Tibial artery (tissue), 4 donors: ENCODE data around the gene CEP350.

Experiments used
- DNase-seq, 2 donors: peaks; one replicate each; pipeline ENCODE4 v3.0.0-alpha.2; 2019
- H3K27ac ChIP-seq, 2 donors: fragments of 200-600 bp; sonication (generic) in 1 of 2; 1 replicate in 1 of 2; 2 replicates in 1 of 2; pipeline ENCODE4 v1.5.1; 2018 to 2019; ENCODE audit warnings: mild to moderate bottlenecking in 1 of 2
- H3K27me3 ChIP-seq, 2 donors: fragments of 200-600 bp; sonication (generic) in 1 of 2; one replicate each; pipeline versions ENCODE4 v1.5.1 to v1.6.0; 2016 to 2019
- H3K36me3 ChIP-seq, 3 donors: fragments of 200-600 bp; sonication (generic) in 2 of 3; one replicate each; pipeline ENCODE4 v1.5.1; 2016 to 2019; ENCODE audit warnings: mild to moderate bottlenecking in 2 of 3
- H3K4me1 ChIP-seq, 4 donors: fragments of 200-600 bp; sonication (generic) in 2 of 4; 1 replicate in 3 of 4; 2 replicates in 1 of 4; pipeline ENCODE4 v1.5.1; 2016 to 2019
- H3K4me3 ChIP-seq, 2 donors: fragments of 200-600 bp; sonication (generic) in 1 of 2; 1 replicate in 1 of 2; 2 replicates in 1 of 2; pipeline ENCODE4 v1.5.1; 2018 to 2019; ENCODE audit warnings: mild to moderate bottlenecking in 2 of 2
- H3K9me3 ChIP-seq, 3 donors: fragments of 200-600 bp; sonication (generic) in 1 of 3; one replicate each; pipeline ENCODE4 v1.5.1; 2016 to 2019
- intact Hi-C: fragments of 100-400 bp; cut with DNase I; formaldehyde crosslinking; loops from one replicate; pipeline ENCODE4 v1.15.0; 2023; ENCODE audit warnings: low total_unique reads
- TF ChIP-seq, protein P1 (sequence below), 2 experiments: fragments of 200-600 bp in 1 of 2; fragments of 450-650 bp in 1 of 2; IDR thresholded peaks; one replicate each; pipeline ENCODE4 v1.5.1; 2017 to 2019; ENCODE audit warnings: antibody characterized with exemption in 2 of 2, mild to moderate bottlenecking in 1 of 2, moderate library complexity in 1 of 2

The CEP350 gene

DNA sequence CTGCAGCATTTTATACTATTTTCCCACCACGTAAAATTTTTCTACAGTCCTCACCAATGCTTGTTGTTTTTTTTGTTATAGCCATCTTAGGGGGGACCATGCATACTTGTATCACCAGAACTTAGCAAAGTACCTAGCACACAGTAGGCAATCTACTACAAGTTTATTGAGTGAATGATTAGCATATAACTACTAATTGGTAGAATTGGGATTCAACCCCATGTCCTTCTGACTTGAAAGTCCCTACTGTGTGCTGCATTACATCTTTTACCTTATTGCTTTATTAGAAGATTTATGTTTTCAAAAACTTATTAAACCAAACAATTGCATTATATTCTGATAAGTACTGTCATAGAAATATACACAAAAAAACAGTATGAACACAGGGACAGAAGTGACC lies 92.1 kb downstream of the CEP350 start:
- no peaks in the 10 kb centered on the region for H3K27me3 ChIP-seq
- intact Hi-C loops = no loop called here

DNA sequence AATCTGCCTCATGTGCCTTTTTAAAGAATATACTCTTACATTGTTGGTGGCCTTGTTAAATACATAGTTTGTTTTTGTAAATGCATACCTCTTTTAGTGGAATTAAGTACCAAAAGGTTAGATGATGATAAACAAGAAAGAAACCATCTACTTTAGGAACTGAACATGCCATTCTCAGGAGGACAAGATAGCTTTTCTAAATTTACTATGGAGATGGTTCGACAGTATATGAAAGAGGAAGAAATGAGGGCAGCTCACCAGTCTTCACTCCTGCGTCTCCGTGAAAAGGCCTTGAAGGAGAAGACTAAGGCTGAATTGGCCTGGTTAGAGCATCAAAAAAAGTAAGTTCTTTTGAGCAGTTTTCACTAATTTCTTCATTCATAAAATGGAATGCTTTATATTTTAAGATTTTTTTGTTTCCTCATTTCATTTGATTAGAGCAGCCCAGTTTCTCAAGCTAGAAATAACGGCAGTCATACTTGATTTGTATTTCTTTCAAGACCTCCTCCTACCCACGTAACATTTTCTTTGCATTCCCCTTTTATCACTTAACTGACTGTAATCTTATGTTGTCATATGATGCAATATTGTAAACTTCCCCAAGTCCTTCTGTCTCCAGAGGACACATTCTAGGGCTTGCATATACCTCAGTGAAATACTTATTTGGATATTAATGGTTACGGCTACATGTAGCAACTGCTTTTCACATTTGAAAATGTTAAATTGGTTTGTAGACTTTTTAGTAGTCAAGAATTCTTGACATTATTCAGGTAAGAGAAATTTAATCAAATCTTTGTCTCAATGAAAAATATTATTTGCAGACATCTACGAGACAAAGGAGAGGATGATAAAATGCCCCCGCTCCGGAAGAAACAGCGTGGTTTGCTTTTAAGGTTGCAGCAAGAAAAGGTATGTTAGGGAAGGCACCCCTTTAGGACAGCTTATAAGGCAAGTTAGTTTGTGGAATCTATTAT lies 99.3 kb downstream of the CEP350 start:
- H3K4me1 ChIP-seq = no peaks in the 10 kb centered on the region
- intact Hi-C loops = loop anchor here (10.0 kb wide), 1 partner anchor 51 kb away; no protein-coding TSS in a partner anchor
- TF ChIP-seq, protein P1, sequence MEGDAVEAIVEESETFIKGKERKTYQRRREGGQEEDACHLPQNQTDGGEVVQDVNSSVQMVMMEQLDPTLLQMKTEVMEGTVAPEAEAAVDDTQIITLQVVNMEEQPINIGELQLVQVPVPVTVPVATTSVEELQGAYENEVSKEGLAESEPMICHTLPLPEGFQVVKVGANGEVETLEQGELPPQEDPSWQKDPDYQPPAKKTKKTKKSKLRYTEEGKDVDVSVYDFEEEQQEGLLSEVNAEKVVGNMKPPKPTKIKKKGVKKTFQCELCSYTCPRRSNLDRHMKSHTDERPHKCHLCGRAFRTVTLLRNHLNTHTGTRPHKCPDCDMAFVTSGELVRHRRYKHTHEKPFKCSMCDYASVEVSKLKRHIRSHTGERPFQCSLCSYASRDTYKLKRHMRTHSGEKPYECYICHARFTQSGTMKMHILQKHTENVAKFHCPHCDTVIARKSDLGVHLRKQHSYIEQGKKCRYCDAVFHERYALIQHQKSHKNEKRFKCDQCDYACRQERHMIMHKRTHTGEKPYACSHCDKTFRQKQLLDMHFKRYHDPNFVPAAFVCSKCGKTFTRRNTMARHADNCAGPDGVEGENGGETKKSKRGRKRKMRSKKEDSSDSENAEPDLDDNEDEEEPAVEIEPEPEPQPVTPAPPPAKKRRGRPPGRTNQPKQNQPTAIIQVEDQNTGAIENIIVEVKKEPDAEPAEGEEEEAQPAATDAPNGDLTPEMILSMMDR (IDR thresholded peaks at IDR 0.05) = no peak
- peaks cover 52 to 92% (median 68%) of the 10 kb centered on the region in 3 donors for H3K36me3 ChIP-seq
- no peak overlapping the region for H3K27ac ChIP-seq
- H3K27me3 ChIP-seq = no peaks in the 10 kb centered on the region
- no peak for DNase-seq
- no peaks in the 10 kb centered on the region for H3K9me3 ChIP-seq
- no peak overlapping the region for H3K4me3 ChIP-seq

More for the DNA sequence above, 92.1 kb downstream of the CEP350 start:
- TF ChIP-seq, protein P1 (IDR thresholded peaks at IDR 0.05) = no peak
- Histone ChIP-seq H3K36me3 (peaks cover 79 to 95% (median 85%) of the 10 kb centered on the region in 3 donors), H3K4me1 (no peaks in the 10 kb centered on the region), H3K9me3 (no peaks in the 10 kb centered on the region), H3K4me3 (no peak overlapping the region), H3K27ac (no peak overlapping the region)
- no peak for DNase-seq

DNA sequence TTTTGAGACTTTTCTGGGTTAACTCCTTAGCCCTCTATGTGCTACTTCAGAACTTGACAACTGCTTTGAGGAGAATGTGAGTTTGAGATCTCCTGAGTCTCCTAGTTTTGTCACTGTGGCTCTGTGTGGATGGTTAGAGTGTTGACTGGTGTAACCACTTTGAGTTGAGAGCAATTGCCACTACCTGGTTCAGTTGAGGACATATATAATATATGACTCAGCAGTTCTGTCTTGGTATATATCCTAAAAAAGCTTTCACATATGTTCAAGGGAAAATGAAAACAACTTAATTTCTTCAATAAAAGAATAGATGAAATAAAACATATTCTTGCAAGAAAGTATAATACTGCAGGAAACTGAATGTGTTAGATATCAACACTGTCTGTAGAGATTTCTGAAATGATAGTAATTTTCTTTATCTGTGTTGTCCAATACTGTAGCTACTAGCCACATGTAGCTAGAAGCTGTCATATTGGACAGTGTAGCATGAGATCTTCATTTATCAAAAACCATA lies 103.3 kb downstream of the CEP350 start:
- H3K36me3 ChIP-seq = peaks cover 38 to 76% (median 66%) of the 10 kb centered on the region in 3 donors

DNA sequence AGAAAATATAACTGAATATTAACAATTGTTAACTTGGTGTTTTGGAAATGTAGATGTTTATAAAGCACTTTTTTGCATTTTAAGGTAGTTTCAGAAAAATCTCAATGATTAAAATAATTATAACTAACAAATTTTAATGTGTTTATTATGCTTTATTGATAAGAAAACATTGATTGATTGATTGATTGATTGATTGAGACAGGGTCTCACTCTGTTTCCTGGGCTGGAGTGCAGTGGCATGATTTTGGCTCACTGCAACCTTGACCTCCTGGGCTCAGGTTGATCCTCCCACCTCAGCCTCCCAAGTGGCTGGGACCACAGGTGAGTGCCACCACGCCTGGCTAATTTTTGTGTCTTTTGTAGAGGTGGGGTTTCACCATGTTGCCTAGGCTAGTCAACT lies 106.4 kb downstream of the CEP350 start:
- no peak for DNase-seq
- Histone ChIP-seq H3K27ac (no peak overlapping the region), H3K9me3 (no peaks in the 10 kb centered on the region), H3K4me3 (no peak overlapping the region), H3K4me1 (no peaks in the 10 kb centered on the region), H3K36me3 (peaks cover 48 to 75% (median 75%) of the 10 kb centered on the region in 3 donors), H3K27me3 (no peaks in the 10 kb centered on the region)
- intact Hi-C loops = no loop called here
- TF ChIP-seq, protein P1 (IDR thresholded peaks at IDR 0.05) = no peak

More for the DNA sequence above, 103.3 kb downstream of the CEP350 start:
- TF ChIP-seq, protein P1 (IDR thresholded peaks at IDR 0.05) = no peak
- Histone ChIP-seq H3K27ac (no peak overlapping the region), H3K27me3 (no peaks in the 10 kb centered on the region), H3K4me1 (no peaks in the 10 kb centered on the region), H3K4me3 (no peak overlapping the region), H3K9me3 (no peaks in the 10 kb centered on the region)
- no peak for DNase-seq
- intact Hi-C loops = loop anchor here (10.0 kb wide), 1 partner anchor 47 kb away; no protein-coding TSS in a partner anchor

DNA sequence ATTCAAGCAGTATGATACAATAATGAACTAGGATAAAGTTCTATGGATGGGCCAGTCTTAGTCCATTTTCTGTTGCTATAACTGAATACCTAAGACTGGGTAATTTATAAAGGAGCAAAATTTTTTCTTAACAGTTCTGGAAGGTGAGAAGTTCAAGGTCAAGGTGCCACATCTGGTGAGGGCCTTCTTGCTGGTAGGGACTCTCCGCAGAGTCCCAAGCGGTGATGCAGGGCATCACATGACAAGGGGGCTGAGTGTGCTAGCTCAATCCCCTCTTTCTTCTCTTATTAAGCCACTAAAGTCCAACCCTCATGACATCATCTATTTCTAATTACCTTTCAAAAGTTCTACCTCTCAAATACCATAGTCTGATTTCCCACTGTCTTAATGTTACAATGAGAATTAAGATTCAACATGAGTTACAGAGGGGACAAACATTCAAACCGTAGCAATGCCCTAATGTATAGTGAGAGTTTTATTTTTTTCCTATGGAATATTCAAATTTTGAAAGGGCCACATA lies 107.9 kb downstream of the CEP350 start:
- Histone ChIP-seq H3K27ac (no peak overlapping the region), H3K4me3 (no peak overlapping the region), H3K36me3 (peaks cover 63 to 76% (median 73%) of the 10 kb centered on the region in 3 donors), H3K4me1 (no peaks in the 10 kb centered on the region), H3K9me3 (no peaks in the 10 kb centered on the region), H3K27me3 (no peaks in the 10 kb centered on the region)
- no peak for DNase-seq
- TF ChIP-seq, protein P1 (IDR thresholded peaks at IDR 0.05) = no peak
- intact Hi-C loops = no loop called here
